WERI-Rb-1 (cell line): ENCODE results near the gene KRT36.

Experiments
- DNase-seq: peaks from one replicate; pipeline ENCODE4 v3.0.0-alpha.2; 2020
- H3K27ac ChIP-seq: fragments of 250-450 bp; sonication (Bioruptor Pico); 2 replicates; pipeline ENCODE4 v1.5.1; 2020; ENCODE audit warnings: mild to moderate bottlenecking, moderate library complexity
- H3K27me3 ChIP-seq: fragments of 250-450 bp; sonication (Bioruptor Pico); 2 replicates; pipeline ENCODE4 v1.5.1; 2021; ENCODE audit warnings: mild to moderate bottlenecking, low read depth, moderate library complexity; ENCODE audit not compliant: insufficient read depth, severe bottlenecking
- H3K36me3 ChIP-seq: fragments of 250-450 bp; sonication (Bioruptor Pico); 2 replicates; pipeline ENCODE4 v1.5.1; 2020; ENCODE audit warnings: mild to moderate bottlenecking, moderate library complexity
- H3K4me3 ChIP-seq: 2 replicates; pipeline ENCODE4 v1.5.1; 2011; ENCODE audit warnings: low read depth, mild to moderate bottlenecking, control low read depth, low read length
- H3K9me3 ChIP-seq: fragments of 250-450 bp; sonication (Bioruptor Pico); 2 replicates; pipeline ENCODE4 v1.5.1; 2021; ENCODE audit warnings: mild to moderate bottlenecking, moderate library complexity; ENCODE audit not compliant: severe bottlenecking
- CTCF ChIP-seq: IDR thresholded peaks from 2 replicates; pipeline ENCODE4 v1.5.1; 2011; ENCODE audit warnings: low read depth, mild to moderate bottlenecking, control low read depth, inconsistent platforms, low read length

Gene KRT36

GRCh38 chr17:41467561-41467960 is 22.1 kb downstream of the KRT36 start:
- no peak overlapping the region for H3K4me3 ChIP-seq

GRCh38 chr17:41466988-41467387 is 22.7 kb downstream of the KRT36 start, which contains the start of gene KRT32:
TSS of gene KRT32 (minus strand) at chr17:41467386. CDS start at chr17:41467325, 61 bp downstream.
- no peak for TF ChIP-seq CTCF
- Histone ChIP-seq H3K36me3 (no peaks in the 10 kb centered on the region), H3K4me3 (no peak within 1 kb of the TSS), H3K9me3 (peaks cover 30% of the 10 kb centered on the region), H3K27me3 (peaks cover 95% of the 10 kb centered on the region), H3K27ac (no peak within 1 kb of the TSS)
- DNase-seq, result no peak

More at GRCh38 chr17:41467561-41467960, 22.1 kb downstream of the KRT36 start:
- no peak for DNase-seq
- Histone ChIP-seq H3K36me3 (no peaks in the 10 kb centered on the region), H3K27ac (no peak overlapping the region), H3K27me3 (peaks cover 95% of the 10 kb centered on the region), H3K9me3 (peaks cover 33% of the 10 kb centered on the region)
- TF ChIP-seq CTCF, result no peak

GRCh38 chr17:41464682-41465081 is 25.0 kb downstream of the KRT36 start:
- Histone ChIP-seq H3K9me3 (peaks cover 19% of the 10 kb centered on the region), H3K4me3 (no peak overlapping the region), H3K36me3 (no peaks in the 10 kb centered on the region), H3K27me3 (peaks cover 99% of the 10 kb centered on the region), H3K27ac (no peak overlapping the region)
- DNase-seq, result no peak
- no peak for TF ChIP-seq CTCF

GRCh38 chr17:41464173-41464572 is 25.5 kb downstream of the KRT36 start:
- TF ChIP-seq CTCF, result no peak
- H3K36me3 ChIP-seq, result no peaks in the 10 kb centered on the region
- peaks cover 100% of the 10 kb centered on the region for H3K27me3 ChIP-seq
- H3K27ac ChIP-seq, result no peak overlapping the region
- no peak for DNase-seq
- H3K4me3 ChIP-seq, result no peak overlapping the region
- peaks cover 17% of the 10 kb centered on the region for H3K9me3 ChIP-seq

GRCh38 chr17:41463746-41464145 is 26.0 kb downstream of the KRT36 start:
- Histone ChIP-seq H3K4me3 (no peak overlapping the region), H3K27ac (no peak overlapping the region), H3K36me3 (no peaks in the 10 kb centered on the region), H3K9me3 (peaks cover 13% of the 10 kb centered on the region), H3K27me3 (peaks cover 100% of the 10 kb centered on the region)
- DNase-seq, result no peak
- no peak for TF ChIP-seq CTCF

GRCh38 chr17:41462705-41463104 is 27.0 kb downstream of the KRT36 start:
- Histone ChIP-seq H3K36me3 (no peaks in the 10 kb centered on the region), H3K27me3 (peaks cover 100% of the 10 kb centered on the region), H3K4me3 (no peak overlapping the region), H3K9me3 (peaks cover 7% of the 10 kb centered on the region), H3K27ac (no peak overlapping the region)
- no peak for TF ChIP-seq CTCF
- no peak for DNase-seq
